GM18505 (cell line): ENCODE measurements around the gene NIT1.

Experiments
- ATAC-seq: cut with Tn5 transposase; IDR thresholded peaks from one replicate; pipeline ENCODE4 v1.9.1; 2021; ENCODE audit not compliant: unreplicated experiment
- POLR2A ChIP-seq: IDR thresholded peaks from 4 replicates; pipeline ENCODE4 v1.6.1; 2011; ENCODE audit warnings: borderline replicate concordance; ENCODE audit not compliant: insufficient read depth, insufficient read length; ENCODE audit errors: extremely low read depth

The NIT1 gene, protein sequence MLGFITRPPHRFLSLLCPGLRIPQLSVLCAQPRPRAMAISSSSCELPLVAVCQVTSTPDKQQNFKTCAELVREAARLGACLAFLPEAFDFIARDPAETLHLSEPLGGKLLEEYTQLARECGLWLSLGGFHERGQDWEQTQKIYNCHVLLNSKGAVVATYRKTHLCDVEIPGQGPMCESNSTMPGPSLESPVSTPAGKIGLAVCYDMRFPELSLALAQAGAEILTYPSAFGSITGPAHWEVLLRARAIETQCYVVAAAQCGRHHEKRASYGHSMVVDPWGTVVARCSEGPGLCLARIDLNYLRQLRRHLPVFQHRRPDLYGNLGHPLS

DNA sequence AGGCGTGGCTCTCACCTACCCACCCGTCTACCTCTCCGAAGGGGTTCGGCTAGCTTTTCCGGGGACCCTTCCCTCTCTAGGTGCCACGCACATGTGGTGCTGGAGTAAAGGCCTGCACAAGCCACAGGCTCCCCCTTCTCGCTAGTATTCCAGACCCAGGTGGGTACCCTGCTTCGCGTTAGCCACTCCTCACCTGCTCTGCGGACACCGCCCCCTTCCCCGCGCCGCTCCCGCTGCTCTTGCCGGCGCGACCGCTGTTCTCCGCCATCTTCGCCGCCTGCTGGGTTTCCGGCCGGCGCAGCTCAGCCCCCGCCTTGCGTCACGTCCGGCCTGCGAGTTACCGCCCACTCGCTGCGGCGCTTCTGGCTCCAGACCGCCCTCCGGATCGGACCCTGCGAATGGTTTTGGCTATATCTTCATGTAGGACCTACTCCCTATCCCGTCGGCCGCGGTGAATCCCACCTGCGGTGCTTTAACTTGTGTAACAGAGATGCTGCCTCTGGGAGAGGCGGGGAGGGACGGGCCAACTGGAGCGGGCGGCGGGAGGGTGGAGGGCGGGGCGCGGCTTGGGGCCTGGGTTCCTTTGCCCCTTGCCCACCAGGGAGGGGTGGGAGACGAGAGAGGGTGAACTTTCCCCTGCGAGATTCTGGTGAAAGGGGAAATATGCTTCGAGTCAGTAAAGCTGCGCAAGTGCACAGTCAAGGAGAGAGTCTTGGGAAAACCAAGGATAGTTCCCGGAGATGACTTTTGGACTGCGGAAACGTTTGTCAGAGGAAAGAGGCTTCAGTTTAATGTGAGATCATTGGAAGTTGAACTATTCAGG is at the start of gene NIT1, which contains the start of gene PFDN2:
TSS of gene NIT1 (plus strand) at position 347 of the 823 bp plus-strand sequence. CDS start at position 419, 72 bp downstream.
TSS of gene PFDN2 (minus strand) at position 279 of the 823 bp plus-strand sequence. CDS start at position 268, 11 bp downstream.
- peak; percentile 75 for ATAC-seq
- TF ChIP-seq POLR2A, result peak; percentile 92

DNA sequence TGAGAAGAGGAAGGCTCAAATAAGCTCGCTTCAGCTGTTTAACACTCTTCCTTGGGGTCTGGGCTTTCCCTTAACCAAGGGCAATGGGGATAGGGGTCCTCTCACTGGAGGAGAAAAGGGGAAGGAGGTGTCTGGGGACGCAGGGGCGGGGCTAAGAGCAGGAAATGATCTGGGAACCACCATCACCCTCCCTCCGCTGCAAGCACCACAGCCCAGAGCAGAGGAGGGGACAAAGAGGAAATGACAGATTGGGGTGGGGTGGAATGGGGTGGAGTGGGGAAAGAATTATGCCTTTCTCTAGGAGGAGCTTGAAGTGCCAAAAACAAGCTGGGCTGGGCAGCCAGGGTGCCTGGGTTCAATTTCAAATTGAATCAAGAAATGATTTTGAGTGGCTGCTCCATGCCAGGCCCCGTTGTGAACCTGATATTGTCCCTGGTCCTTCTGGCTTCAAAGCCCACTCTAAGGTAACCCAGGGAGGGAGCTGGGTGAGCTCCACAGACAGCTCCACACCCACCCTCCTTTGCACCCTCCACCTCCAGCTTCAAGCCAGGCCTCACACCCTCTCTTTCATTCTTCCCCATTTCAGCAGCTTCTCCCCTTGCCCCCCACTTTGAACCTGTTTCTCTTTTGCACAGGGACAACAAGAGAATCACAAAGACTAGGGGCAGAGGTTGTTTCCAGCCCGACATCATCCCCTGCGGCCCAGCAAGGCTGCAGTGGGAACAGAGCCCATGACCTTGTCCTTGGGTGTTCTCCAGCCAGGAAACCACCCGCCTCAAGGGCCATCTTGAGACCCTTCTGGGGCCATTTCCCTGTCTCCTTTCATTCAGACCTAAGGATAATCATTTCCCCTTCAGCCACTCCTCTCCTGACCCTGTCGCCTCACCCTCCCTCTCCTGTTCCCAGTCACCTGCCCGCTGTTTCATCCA is 49.3 kb upstream of the NIT1 start:
- peak; percentile 53 for ATAC-seq
- peak; percentile 75 for TF ChIP-seq POLR2A

GRCh38 chr1:161069241-161069640 is 48.7 kb upstream of the NIT1 start:
- TF ChIP-seq POLR2A, result no peak
- no peak for ATAC-seq

GRCh38 chr1:161069731-161070270 is 48.1 kb upstream of the NIT1 start, which contains the start of gene ARHGAP30:
Gene ARHGAP30 (minus strand): TSS chr1:161069891. CDS start chr1:161069624, 267 bp downstream.
- peak; percentile 87 for TF ChIP-seq POLR2A
- ATAC-seq, result peak; percentile 73

DNA sequence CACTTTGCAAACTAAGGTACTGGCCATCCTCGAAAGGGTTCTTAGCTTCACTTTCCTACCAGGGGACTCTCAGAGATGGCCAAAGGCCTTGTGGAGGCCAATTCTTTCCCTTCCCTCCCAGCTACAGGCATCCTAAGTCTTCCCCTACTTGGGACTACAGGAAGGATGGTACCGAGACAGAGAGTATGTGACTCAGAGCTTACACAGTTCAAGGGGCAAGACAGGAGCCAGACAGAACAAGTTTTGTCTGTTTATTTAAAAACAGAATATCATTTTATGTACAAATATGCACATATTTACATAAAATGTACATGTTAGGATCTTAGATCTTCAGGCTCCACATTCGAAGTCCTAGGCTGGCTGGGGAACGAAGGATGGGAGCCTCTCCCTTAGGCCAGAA is 47.1 kb upstream of the NIT1 start:
- no peak for TF ChIP-seq POLR2A
- no peak for ATAC-seq

GRCh38 chr1:161071886-161072371 is 46.0 kb upstream of the NIT1 start:
- ATAC-seq, result no peak
- no peak for TF ChIP-seq POLR2A

DNA sequence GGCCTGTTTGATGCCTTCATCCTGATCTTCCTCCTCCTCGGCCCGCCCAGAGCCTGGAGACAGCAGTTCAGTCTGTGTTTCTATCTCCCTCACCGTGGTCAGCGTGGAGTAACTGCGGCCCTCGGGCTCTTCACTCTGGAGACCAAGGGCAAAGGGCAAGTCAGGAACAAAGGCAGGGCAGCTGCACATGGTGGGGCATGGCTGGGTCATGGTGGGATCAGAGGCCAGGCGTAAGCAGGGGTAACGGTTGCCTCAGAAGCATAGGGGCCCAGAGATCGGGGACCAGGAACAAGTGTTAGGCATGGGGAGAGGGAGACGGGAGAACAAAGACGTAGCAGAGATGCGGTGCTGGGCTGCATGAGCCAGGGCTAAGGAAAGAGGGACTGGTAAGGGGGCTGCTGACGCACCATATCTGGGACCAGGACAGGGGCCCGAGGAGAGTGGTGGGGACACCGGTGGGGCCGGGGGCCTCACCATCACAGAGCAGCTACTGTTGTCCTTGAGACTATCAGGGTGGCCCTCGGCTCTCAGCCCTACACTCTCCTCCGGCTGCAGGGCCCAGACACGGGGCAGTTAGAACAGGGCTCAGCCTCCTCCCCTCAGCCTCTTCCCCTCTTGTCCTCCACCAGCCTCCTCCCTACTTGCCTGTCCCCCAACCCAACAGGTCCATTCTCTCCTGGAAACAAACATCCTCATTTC is 45.0 kb upstream of the NIT1 start:
- ATAC-seq, result no peak
- TF ChIP-seq POLR2A, result no peak

DNA sequence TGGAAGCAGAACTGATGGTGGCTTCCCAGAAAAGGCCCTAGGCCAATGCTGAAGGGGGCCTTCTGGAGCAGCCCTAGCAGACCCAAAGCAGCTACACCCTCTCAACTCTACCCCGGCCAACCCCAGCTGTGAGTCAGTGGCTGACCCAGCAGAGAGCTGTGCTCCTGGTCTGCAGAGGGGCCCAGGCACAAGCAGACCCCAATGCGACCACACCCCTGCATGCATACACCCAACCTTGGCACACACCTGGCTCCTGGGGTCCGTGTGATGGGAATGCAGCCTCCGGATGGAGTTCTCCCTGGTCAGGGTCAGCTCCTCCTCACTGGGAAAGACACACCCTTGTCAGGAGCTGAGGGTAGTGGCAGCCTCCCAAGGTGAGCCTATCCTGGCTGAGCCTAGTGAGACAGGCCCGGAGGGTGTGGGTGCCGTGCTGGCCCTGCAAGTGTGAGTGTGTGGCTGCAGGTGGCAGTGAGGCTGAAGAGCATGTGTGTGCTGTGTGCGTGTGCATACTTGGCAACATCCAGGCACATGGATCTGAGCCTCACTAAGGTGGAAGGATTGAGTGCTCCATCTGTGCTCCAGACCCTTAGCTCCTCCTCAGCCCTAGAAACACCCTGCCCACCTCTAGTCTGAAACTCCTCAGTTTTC is 44.3 kb upstream of the NIT1 start:
- TF ChIP-seq POLR2A, result no peak
- no peak for ATAC-seq

DNA sequence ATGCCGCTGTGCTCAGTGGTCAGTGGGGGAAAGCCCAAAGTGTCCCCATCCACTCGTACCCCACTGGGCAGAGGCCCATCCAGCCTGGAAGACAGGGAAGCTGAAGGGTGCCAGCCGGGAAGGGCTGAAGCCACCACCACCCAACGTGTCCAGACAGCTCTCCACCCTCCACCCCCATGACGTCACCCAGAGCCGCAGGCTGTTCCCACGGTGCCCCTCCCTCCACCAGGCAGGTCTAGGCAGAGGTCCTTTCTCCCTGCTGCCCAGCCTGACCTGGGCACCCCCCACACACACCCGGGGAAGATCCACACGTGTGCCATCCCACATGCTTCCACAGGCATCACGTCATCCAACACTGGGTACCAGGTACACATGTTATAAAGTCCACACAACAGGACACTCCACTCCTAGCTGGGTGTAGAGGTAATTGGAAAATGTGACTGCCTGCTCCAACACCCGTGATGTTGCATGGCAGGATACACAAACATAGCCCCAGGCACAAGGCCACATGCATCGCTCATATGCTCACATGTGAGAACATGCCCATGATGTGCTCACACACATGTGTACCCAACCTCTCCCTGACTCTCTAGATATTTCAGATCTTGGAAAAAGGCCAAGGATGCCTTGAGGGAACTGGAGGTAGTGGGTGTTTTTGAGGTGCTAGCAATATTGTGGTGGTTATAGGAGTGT is 43.1 kb upstream of the NIT1 start:
- ATAC-seq, result no peak
- TF ChIP-seq POLR2A, result no peak

DNA sequence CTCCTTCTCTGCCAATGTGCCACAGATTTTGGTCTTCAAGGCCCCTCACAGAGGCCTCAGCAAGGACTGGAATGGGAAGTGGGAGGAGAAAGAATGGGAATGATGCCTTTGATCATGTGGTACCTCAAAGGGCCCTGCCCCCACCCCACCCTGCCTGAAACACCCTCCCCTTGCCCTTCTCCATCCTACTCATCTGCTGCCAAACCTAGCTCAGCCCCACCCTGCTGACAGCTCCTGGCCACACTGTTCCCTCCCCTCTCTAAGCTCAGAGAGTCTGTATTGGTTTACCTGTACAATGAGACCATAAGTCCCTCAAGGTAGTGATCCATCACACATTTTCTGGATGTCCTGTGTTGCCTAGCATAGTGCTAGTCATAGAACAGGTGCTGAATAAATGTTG is 41.5 kb upstream of the NIT1 start:
- TF ChIP-seq POLR2A, result no peak
- ATAC-seq, result no peak

DNA sequence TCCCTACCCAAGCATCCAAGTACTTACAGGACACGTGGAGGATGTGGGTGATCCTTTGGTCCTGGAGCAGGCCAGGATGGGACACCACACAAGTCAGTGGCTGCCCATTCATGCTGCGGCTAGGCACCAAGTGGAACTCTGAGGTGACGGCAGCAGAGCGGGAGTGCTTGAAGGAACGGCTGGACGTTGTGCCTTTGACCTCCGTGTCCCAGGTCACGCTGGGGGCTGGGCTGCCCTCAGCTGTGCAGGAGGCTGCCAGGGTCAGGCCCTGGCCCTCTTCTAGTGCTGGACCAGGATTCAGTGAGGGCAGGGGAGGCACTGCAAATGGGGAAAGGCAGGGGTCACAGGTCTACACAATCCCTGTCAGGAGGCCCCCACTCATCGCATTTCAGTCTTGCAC is 40.5 kb upstream of the NIT1 start:
- no peak for TF ChIP-seq POLR2A
- no peak for ATAC-seq
